PFSK-1 (cell line): ENCODE data around the gene OR10H4.

Source experiments
- POLR2AphosphoS5 ChIP-seq: IDR thresholded peaks from 2 replicates; pipeline ENCODE4 v1.6.1; 2012; ENCODE audit warnings: low read depth, mild to moderate bottlenecking, control low read depth, low read length, moderate library complexity
- SIN3A ChIP-seq: IDR thresholded peaks from 2 replicates; pipeline ENCODE4 v1.6.1; 2012; ENCODE audit warnings: mild to moderate bottlenecking, low read length, moderate library complexity, borderline replicate concordance; ENCODE audit not compliant: insufficient read depth
- TAF1 ChIP-seq: IDR thresholded peaks from 2 replicates; pipeline ENCODE4 v1.6.1; 2012; ENCODE audit warnings: low read length, control low read depth, borderline replicate concordance; ENCODE audit not compliant: insufficient read depth
- TF ChIP-seq, protein P1 (sequence below), 2 experiments: IDR thresholded peaks; 2 replicates each; pipeline versions ENCODE4 v1.6.1 to v1.8.0; 2011 to 2012; ENCODE audit warnings: low read depth in 2 of 2, low read length in 2 of 2, control low read depth in 1 of 2, inconsistent platforms in 1 of 2, mild to moderate bottlenecking in 1 of 2, moderate library complexity in 1 of 2; ENCODE audit not compliant: insufficient read depth in 1 of 2

GRCh38 chr19:15936950-15937349, 11.9 kb upstream of the OR10H4 start:
- TF ChIP-seq POLR2AphosphoS5 = no peak
- TF ChIP-seq SIN3A = no peak
- TF ChIP-seq, protein P1, sequence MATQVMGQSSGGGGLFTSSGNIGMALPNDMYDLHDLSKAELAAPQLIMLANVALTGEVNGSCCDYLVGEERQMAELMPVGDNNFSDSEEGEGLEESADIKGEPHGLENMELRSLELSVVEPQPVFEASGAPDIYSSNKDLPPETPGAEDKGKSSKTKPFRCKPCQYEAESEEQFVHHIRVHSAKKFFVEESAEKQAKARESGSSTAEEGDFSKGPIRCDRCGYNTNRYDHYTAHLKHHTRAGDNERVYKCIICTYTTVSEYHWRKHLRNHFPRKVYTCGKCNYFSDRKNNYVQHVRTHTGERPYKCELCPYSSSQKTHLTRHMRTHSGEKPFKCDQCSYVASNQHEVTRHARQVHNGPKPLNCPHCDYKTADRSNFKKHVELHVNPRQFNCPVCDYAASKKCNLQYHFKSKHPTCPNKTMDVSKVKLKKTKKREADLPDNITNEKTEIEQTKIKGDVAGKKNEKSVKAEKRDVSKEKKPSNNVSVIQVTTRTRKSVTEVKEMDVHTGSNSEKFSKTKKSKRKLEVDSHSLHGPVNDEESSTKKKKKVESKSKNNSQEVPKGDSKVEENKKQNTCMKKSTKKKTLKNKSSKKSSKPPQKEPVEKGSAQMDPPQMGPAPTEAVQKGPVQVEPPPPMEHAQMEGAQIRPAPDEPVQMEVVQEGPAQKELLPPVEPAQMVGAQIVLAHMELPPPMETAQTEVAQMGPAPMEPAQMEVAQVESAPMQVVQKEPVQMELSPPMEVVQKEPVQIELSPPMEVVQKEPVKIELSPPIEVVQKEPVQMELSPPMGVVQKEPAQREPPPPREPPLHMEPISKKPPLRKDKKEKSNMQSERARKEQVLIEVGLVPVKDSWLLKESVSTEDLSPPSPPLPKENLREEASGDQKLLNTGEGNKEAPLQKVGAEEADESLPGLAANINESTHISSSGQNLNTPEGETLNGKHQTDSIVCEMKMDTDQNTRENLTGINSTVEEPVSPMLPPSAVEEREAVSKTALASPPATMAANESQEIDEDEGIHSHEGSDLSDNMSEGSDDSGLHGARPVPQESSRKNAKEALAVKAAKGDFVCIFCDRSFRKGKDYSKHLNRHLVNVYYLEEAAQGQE (IDR thresholded peaks at IDR 0.05; ENCODE audit: insufficient read depth in 1 of 2, low read depth in 2 of 2, low read length in 2 of 2) = no peak
- TF ChIP-seq TAF1 = no peak
